Keratinocyte (primary cell): ENCODE data around the gene SORL1. TPM values are rescaled to one million over a fixed set of nuclear protein-coding genes. Genes with fewer than 3 reads are reported as not detected.

Experiments
- DNase-seq: peaks from one replicate; pipeline ENCODE4 v3.0.0-alpha.2; 2011; ENCODE audit warnings: low read depth, missing footprints, low spot score
- FAIRE-seq: peaks from 2 replicates; lab custom pipeline; 2011; peaks lifted over from hg19 to GRCh38; lab: Jason Lieb, UNC
- H2AFZ ChIP-seq: 2 replicates; pipeline ENCODE4 v1.6.0; 2012; ENCODE audit warnings: low read length, control low read depth, inconsistent platforms; ENCODE audit not compliant: control insufficient read depth
- H3K27ac ChIP-seq: 2 replicates; pipeline ENCODE4 v1.5.1; 2011; ENCODE audit warnings: low read length; ENCODE audit not compliant: control insufficient read depth, insufficient read depth
- H3K27me3 ChIP-seq: 3 replicates; pipeline ENCODE4 v1.6.0; 2011; ENCODE audit warnings: low read length; ENCODE audit not compliant: control insufficient read depth, insufficient read depth; ENCODE audit errors: extremely low read depth
- H3K36me3 ChIP-seq, 2 experiments: 2 replicates in 1 of 2; 3 replicates in 1 of 2; pipeline ENCODE4 v1.5.1; 2011; ENCODE audit warnings: low read length in 2 of 2, mild to moderate bottlenecking in 1 of 2; ENCODE audit not compliant: control insufficient read depth in 2 of 2, insufficient read depth in 2 of 2; ENCODE audit errors: extremely low read depth in 1 of 2
- H3K4me1 ChIP-seq: 3 replicates; pipeline ENCODE4 v1.5.1; 2011; ENCODE audit warnings: low read length; ENCODE audit not compliant: control insufficient read depth, insufficient read depth; ENCODE audit errors: extremely low read depth
- H3K4me2 ChIP-seq: 3 replicates; pipeline ENCODE4 v1.6.0; 2011; ENCODE audit warnings: low read depth, low read length; ENCODE audit not compliant: control insufficient read depth, insufficient read depth; ENCODE audit errors: extremely low read depth
- H3K4me3 ChIP-seq, 3 experiments: fragments of 200-600 bp in 1 of 3; sonication (generic) in 1 of 3; 2 replicates in 2 of 3; 3 replicates in 1 of 3; pipeline ENCODE4 v1.5.1; 2011 to 2016; ENCODE audit warnings: low read length in 3 of 3, mild to moderate bottlenecking in 3 of 3, control low read depth in 2 of 3, inconsistent platforms in 1 of 3, low read depth in 1 of 3, mixed read lengths in 1 of 3, mixed run types in 1 of 3, moderate library complexity in 1 of 3; ENCODE audit not compliant: control insufficient read depth in 2 of 3, insufficient read depth in 2 of 3; ENCODE audit errors: extremely low read depth in 1 of 3
- H3K79me2 ChIP-seq: 2 replicates; pipeline ENCODE4 v1.6.0; 2012; ENCODE audit warnings: low read length; ENCODE audit not compliant: control insufficient read depth, insufficient read depth
- H3K9ac ChIP-seq: 3 replicates; pipeline ENCODE4 v1.6.0; 2011; ENCODE audit warnings: low read length; ENCODE audit not compliant: control insufficient read depth, insufficient read depth; ENCODE audit errors: extremely low read depth
- H3K9me1 ChIP-seq: 3 replicates; pipeline ENCODE4 v1.6.0; 2011; ENCODE audit warnings: low read length; ENCODE audit not compliant: control insufficient read depth, insufficient read depth; ENCODE audit errors: extremely low read depth
- H3K9me3 ChIP-seq: 2 replicates; pipeline ENCODE4 v1.5.1; 2012; ENCODE audit warnings: low read depth, low read length; ENCODE audit not compliant: control insufficient read depth
- H4K20me1 ChIP-seq: 3 replicates; pipeline ENCODE4 v1.6.0; 2011; ENCODE audit warnings: low read length; ENCODE audit not compliant: control insufficient read depth, insufficient read depth; ENCODE audit errors: extremely low read depth
- EZH2 ChIP-seq: IDR thresholded peaks from one replicate; pipeline ENCODE4 v1.6.1; 2012; ENCODE audit warnings: inconsistent platforms, mild to moderate bottlenecking, low read length, moderate library complexity
- dilution Hi-C: fragments of 300-500 bp; cut with MboI; formaldehyde crosslinking; loops from one replicate; pipeline ENCODE4 v1.7.0; 2020; ENCODE audit warnings: low sequenced_read_pairs; ENCODE audit not compliant: extremely low pct_ligation_motif_present
- polyA plus RNA-seq, 5 experiments: library from polyadenylated mRNA; depleted of rRNA in 3 of 5; stranded (reverse) in 3 of 5; stranded (forward) in 1 of 5; unstranded in 1 of 5; fragments of >200 nt; gene quantifications; 1 replicate in 1 of 5; 2 replicates in 3 of 5; 3 replicates in 1 of 5; pipeline versions ENCODE4 v1.2.1 to v1.2.3, GENCODE V29; 2011 to 2012; ENCODE audit warnings: missing spikeins in 2 of 5, low read depth in 1 of 5, low replicate concordance in 1 of 5
- TF ChIP-seq, protein P1 (sequence below), 3 experiments: IDR thresholded peaks in 1 of 3; conservative IDR thresholded peaks in 1 of 3; optimal IDR thresholded peaks in 1 of 3; 2 replicates in 2 of 3; 3 replicates in 1 of 3; pipeline versions ENCODE3 to v1.5.1; 2011; ENCODE audit warnings: low read length in 3 of 3, mild to moderate bottlenecking in 3 of 3, moderate library complexity in 2 of 3, control low read depth in 1 of 3, inconsistent platforms in 1 of 3; ENCODE audit not compliant: insufficient read depth in 2 of 3; ENCODE audit errors: extremely low read depth in 1 of 3

Gene SORL1
- polyA plus RNA-seq, 1 donor (not counting 4 experiments of a cell fraction or from before 2014, with no cell fraction given) = 38.9 TPM

DNA sequence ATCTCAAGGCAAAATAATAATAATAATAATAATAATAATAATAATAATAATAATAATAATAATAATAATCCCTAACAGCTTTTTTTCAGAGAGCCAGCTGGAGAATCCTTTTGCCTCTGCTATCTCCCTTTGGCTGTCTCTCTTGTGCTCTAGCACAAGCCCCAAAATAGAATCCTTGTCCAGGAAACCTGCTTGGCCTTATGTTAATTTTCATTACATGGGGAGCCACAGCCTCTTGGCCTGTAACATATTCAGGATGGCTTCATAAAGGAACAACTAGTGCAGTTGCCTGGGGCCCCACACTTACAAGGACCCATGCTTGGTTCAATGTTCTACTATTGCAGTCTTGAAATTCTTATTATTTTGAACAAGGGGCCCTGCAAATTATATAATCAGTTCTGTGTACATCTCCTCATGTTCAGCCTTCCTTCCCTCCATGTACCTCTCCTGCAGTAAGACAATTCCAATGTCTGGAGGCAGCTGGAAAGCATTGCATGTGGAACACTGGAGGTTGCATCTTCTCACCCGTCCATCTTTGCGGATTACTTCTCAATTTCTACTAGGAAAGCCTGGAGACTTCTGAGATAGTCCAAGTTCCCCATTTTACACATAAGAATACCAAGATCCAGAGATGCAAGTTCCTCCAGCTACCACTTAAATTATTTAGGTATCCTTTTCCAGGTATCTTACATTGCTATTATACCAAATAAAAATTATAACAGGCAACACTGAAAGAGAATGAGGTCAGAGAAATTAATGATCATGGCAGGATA lies 37.8 kb upstream of the SORL1 start:
- Histone ChIP-seq H3K27ac (no peak overlapping the region), H2AFZ (no peak overlapping the region), H3K27me3 (no peaks in the 10 kb centered on the region), H4K20me1 (no peaks in the 10 kb centered on the region), H3K4me2 (no peak overlapping the region), H3K36me3 (no peaks in the 10 kb centered on the region), H3K9me1 (no peaks in the 10 kb centered on the region), H3K4me1 (peaks cover 18% of the 10 kb centered on the region), H3K9me3 (no peaks in the 10 kb centered on the region), H3K4me3 (no peak overlapping the region), H3K79me2 (no peaks in the 10 kb centered on the region), H3K9ac (no peak overlapping the region)
- TF ChIP-seq, protein P1, sequence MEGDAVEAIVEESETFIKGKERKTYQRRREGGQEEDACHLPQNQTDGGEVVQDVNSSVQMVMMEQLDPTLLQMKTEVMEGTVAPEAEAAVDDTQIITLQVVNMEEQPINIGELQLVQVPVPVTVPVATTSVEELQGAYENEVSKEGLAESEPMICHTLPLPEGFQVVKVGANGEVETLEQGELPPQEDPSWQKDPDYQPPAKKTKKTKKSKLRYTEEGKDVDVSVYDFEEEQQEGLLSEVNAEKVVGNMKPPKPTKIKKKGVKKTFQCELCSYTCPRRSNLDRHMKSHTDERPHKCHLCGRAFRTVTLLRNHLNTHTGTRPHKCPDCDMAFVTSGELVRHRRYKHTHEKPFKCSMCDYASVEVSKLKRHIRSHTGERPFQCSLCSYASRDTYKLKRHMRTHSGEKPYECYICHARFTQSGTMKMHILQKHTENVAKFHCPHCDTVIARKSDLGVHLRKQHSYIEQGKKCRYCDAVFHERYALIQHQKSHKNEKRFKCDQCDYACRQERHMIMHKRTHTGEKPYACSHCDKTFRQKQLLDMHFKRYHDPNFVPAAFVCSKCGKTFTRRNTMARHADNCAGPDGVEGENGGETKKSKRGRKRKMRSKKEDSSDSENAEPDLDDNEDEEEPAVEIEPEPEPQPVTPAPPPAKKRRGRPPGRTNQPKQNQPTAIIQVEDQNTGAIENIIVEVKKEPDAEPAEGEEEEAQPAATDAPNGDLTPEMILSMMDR (optimal IDR thresholded peaks at IDR 0.05 in 1 of 3, IDR thresholded peaks at IDR 0.05 in 1 of 3, conservative IDR thresholded peaks at IDR 0.05 in 1 of 3; ENCODE audit: extremely low read depth in 1 of 3, insufficient read depth in 2 of 3, low read length in 3 of 3) = no peak
- TF ChIP-seq EZH2 = no peak
- no peak for FAIRE-seq
- dilution Hi-C loops = no loop called here
- no peak for DNase-seq

DNA sequence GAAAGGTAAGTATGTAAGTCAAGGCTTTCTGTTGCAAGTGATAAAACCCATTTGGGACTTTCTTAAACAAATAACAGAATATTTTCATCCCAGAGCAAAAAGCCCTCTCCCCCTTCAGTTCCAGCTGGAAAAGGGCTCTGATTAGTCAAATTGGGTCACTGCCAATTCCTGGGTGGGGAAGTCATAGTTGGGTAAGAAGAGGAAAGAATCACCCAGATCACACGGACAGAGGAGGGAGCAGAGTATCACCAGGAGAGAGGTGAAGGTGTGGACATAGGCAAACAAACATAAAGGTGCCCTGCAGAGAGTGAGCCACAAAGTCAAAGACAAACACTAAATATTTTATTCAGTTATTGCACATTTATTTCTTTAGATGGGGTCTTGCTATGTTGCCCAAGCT lies 36.3 kb upstream of the SORL1 start:
- dilution Hi-C loops = no loop called here
- no peak overlapping the region for H3K4me2 ChIP-seq

More for the DNA sequence above, 36.3 kb upstream of the SORL1 start:
- no peak for TF ChIP-seq EZH2
- TF ChIP-seq, protein P1 (optimal IDR thresholded peaks at IDR 0.05 in 1 of 3, IDR thresholded peaks at IDR 0.05 in 1 of 3, conservative IDR thresholded peaks at IDR 0.05 in 1 of 3; ENCODE audit: extremely low read depth in 1 of 3, insufficient read depth in 2 of 3, low read length in 3 of 3) = no peak
- H3K36me3 ChIP-seq = no peaks in the 10 kb centered on the region
- FAIRE-seq (no peak), DNase-seq (no peak)
- H3K4me1 ChIP-seq = peaks cover 18% of the 10 kb centered on the region
- no peak overlapping the region for H3K27ac ChIP-seq
- no peak overlapping the region for H3K9ac ChIP-seq
- H3K9me1 ChIP-seq = no peaks in the 10 kb centered on the region
- no peak overlapping the region for H3K4me3 ChIP-seq
- H3K79me2 ChIP-seq = no peaks in the 10 kb centered on the region
- H4K20me1 ChIP-seq = no peaks in the 10 kb centered on the region
- H3K9me3 ChIP-seq = no peaks in the 10 kb centered on the region
- no peak overlapping the region for H2AFZ ChIP-seq
- H3K27me3 ChIP-seq = peaks cover under 1% of the 10 kb centered on the region
